ENCODE measurements around the gene GIPC3. TPM values are rescaled to one million over a fixed set of nuclear protein-coding genes. Genes with fewer than 3 reads are reported as not detected.

GIPC3 gene
- total and polyA plus RNA-seq, 2 experiments from 2014 or later = 0.48 to 0.59 TPM

GRCh38 chr19:3537101-3537437 is 48.2 kb upstream of the GIPC3 start (continued):
- TF ChIP-seq, protein P1, sequence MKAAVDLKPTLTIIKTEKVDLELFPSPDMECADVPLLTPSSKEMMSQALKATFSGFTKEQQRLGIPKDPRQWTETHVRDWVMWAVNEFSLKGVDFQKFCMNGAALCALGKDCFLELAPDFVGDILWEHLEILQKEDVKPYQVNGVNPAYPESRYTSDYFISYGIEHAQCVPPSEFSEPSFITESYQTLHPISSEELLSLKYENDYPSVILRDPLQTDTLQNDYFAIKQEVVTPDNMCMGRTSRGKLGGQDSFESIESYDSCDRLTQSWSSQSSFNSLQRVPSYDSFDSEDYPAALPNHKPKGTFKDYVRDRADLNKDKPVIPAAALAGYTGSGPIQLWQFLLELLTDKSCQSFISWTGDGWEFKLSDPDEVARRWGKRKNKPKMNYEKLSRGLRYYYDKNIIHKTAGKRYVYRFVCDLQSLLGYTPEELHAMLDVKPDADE (IDR thresholded peaks at IDR 0.05) = no peak
- TF ChIP-seq, protein P2, sequence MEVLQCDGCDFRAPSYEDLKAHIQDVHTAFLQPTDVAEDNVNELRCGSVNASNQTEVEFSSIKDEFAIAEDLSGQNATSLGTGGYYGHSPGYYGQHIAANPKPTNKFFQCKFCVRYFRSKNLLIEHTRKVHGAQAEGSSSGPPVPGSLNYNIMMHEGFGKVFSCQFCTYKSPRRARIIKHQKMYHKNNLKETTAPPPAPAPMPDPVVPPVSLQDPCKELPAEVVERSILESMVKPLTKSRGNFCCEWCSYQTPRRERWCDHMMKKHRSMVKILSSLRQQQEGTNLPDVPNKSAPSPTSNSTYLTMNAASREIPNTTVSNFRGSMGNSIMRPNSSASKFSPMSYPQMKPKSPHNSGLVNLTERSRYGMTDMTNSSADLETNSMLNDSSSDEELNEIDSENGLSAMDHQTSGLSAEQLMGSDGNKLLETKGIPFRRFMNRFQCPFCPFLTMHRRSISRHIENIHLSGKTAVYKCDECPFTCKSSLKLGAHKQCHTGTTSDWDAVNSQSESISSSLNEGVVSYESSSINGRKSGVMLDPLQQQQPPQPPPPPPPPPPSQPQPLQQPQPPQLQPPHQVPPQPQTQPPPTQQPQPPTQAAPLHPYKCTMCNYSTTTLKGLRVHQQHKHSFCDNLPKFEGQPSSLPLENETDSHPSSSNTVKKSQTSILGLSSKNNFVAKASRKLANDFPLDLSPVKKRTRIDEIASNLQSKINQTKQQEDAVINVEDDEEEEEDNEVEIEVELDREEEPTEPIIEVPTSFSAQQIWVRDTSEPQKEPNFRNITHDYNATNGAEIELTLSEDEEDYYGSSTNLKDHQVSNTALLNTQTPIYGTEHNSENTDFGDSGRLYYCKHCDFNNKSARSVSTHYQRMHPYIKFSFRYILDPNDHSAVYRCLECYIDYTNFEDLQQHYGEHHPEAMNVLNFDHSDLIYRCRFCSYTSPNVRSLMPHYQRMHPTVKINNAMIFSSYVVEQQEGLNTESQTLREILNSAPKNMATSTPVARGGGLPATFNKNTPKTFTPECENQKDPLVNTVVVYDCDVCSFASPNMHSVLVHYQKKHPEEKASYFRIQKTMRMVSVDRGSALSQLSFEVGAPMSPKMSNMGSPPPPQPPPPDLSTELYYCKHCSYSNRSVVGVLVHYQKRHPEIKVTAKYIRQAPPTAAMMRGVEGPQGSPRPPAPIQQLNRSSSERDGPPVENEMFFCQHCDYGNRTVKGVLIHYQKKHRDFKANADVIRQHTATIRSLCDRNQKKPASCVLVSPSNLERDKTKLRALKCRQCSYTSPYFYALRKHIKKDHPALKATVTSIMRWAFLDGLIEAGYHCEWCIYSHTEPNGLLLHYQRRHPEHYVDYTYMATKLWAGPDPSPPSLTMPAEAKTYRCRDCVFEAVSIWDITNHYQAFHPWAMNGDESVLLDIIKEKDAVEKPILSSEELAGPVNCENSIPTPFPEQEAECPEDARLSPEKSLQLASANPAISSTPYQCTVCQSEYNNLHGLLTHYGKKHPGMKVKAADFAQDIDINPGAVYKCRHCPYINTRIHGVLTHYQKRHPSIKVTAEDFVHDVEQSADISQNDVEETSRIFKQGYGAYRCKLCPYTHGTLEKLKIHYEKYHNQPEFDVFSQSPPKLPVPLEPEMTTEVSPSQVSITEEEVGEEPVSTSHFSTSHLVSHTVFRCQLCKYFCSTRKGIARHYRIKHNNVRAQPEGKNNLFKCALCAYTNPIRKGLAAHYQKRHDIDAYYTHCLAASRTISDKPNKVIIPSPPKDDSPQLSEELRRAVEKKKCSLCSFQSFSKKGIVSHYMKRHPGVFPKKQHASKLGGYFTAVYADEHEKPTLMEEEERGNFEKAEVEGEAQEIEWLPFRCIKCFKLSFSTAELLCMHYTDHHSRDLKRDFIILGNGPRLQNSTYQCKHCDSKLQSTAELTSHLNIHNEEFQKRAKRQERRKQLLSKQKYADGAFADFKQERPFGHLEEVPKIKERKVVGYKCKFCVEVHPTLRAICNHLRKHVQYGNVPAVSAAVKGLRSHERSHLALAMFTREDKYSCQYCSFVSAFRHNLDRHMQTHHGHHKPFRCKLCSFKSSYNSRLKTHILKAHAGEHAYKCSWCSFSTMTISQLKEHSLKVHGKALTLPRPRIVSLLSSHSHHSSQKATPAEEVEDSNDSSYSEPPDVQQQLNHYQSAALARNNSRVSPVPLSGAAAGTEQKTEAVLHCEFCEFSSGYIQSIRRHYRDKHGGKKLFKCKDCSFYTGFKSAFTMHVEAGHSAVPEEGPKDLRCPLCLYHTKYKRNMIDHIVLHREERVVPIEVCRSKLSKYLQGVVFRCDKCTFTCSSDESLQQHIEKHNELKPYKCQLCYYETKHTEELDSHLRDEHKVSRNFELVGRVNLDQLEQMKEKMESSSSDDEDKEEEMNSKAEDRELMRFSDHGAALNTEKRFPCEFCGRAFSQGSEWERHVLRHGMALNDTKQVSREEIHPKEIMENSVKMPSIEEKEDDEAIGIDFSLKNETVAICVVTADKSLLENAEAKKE (CRISPR knock-in tag; IDR thresholded peaks at IDR 0.05) = no peak
- TF ChIP-seq CTCF (conservative IDR thresholded peaks at IDR 0.05; ENCODE audit: low read depth in 2 of 2) = no peak

DNA sequence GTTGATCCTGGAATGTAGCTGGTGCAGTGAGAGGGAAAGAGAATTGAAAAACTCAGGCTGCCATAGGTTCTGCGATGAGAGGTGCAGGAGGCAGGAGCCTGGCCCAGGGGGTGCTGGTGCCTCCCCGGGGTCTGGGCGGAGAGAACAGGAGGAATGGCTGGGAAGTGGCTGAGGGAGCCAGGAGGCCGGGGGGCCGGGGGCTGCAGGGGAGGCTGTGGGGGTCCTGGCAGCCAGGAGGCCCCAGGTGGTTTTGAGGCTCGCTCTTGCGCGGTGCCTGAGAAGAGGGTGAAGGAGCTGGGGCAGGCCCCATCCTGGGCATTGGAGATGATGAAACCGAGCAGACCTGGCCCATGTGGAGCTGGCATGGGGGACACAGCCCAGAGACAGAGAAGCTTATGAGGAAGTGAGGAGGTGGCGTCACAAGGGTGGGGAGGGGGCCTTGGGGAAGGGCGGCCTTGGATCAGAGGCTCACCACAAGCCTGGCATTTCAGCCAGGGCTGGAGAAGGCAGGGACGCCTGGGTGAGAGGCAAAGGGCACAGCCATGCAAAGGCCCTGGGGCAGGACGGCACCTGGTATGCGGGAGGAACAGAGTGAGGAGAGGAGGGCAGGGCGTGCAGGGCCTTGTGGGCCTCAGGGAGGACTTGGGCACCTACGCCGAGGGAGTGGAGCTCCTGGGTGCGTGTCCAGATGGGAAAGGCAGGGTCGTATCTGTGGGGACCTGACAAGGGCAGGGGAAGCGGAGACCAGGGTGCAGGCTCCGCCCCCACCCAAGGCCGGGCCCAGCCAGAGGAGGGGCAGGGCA is 47.6 kb upstream of the GIPC3 start:
- no peak overlapping the region for H3K4me3 Mint-ChIP-seq
- Histone ChIP-seq H3K36me3 (ENCODE audit: insufficient read depth) (no peaks in the 10 kb centered on the region), H3K27ac (ENCODE audit: low read depth) (no peak overlapping the region), H2AFZ (no peak overlapping the region), H4K20me1 (replicated peaks; ENCODE audit: insufficient read depth) (no peaks in the 10 kb centered on the region; the same call in 1 of the 2 replicates), H3F3A (replicated peaks; ENCODE audit: low read depth) (peaks cover 7% of the 10 kb centered on the region; the same call in 1 of the 2 replicates), H3K79me2 (replicated peaks; ENCODE audit: insufficient read depth) (no peaks in the 10 kb centered on the region), H3K9me2 (ENCODE audit: insufficient read depth) (no peaks in the 10 kb centered on the region), H3K4me3 (no peak overlapping the region), H3K27me3 (ENCODE audit: insufficient read depth) (no peaks in the 10 kb centered on the region), H3K4me2 (no peak overlapping the region), H3K4me1 (ENCODE audit: insufficient read depth) (no peaks in the 10 kb centered on the region)
- H3K27me3 Mint-ChIP-seq (ENCODE audit: insufficient read depth, low read depth, poor library complexity) = peaks cover 20% of the 10 kb centered on the region
- peak; percentile 22 for ATAC-seq
- no peak for TF ChIP-seq CTCF (conservative IDR thresholded peaks at IDR 0.05; ENCODE audit: low read depth in 2 of 2)
- TF ChIP-seq EZH2 (IDR thresholded peaks at IDR 0.05; ENCODE audit: low read depth, unreplicated experiment) = no peak
- H3K4me1 Mint-ChIP-seq = peaks cover 10% of the 10 kb centered on the region; the same call in 2 of the 3 replicates
- H3K27ac Mint-ChIP-seq = no peak overlapping the region
- no peak for DNase-seq (ENCODE audit: low spot score)
- peaks cover 28% of the 10 kb centered on the region for H3K36me3 Mint-ChIP-seq (ENCODE audit: low read depth)
- 0 out of 3 replicates have a peak, but pooled peaks cover 3% of the 10 kb centered on the region for H3K9me3 Mint-ChIP-seq
